BLaER1 (cell line): Measurements from ENCODE around the gene PSMC2.
"Not testable (repeated sequence)": the region's sequence is repeated elsewhere in the genome, so short reads cannot be mapped to it uniquely, and the experiment has no call there.

ENCODE experiments used
- H3K27ac ChIP-seq: shearing (Covaris generic); formaldehyde crosslinking; 2 replicates; pipeline ENCODE4 v1.8.1; 2022
- H3K27me3 ChIP-seq: shearing (Covaris generic); formaldehyde crosslinking; 2 replicates; pipeline ENCODE4 v1.8.1; 2022
- H3K36me3 ChIP-seq: shearing (Covaris generic); formaldehyde crosslinking; 2 replicates; pipeline ENCODE4 v1.8.1; 2022
- H3K4me1 ChIP-seq: shearing (Covaris generic); formaldehyde crosslinking; 2 replicates; pipeline ENCODE4 v1.8.1; 2022
- H3K4me2 ChIP-seq: shearing (Covaris generic); formaldehyde crosslinking; 2 replicates; pipeline ENCODE4 v1.8.1; 2022
- H3K4me3 ChIP-seq: shearing (Covaris generic); formaldehyde crosslinking; 2 replicates; pipeline ENCODE4 v1.8.1; 2022
- H3K9ac ChIP-seq: shearing (Covaris generic); formaldehyde crosslinking; 2 replicates; pipeline ENCODE4 v1.8.1; 2022
- H3K9me3 ChIP-seq: shearing (Covaris generic); formaldehyde crosslinking; 2 replicates; pipeline ENCODE4 v1.8.1; 2022
- H4K20me1 ChIP-seq: shearing (Covaris generic); formaldehyde crosslinking; 2 replicates; pipeline ENCODE4 v1.8.1; 2022
- Cebpa-rat ChIP-seq: shearing (Covaris generic); IDR thresholded peaks from 2 replicates; pipeline ENCODE4 v1.8.1; 2022

Gene PSMC2

GRCh38 chr7:103391976-103392375 lies 44.5 kb downstream of the PSMC2 start:
- H3K9ac ChIP-seq, result no peak overlapping the region
- H3K36me3 ChIP-seq, result no peaks in the 10 kb centered on the region
- no peak overlapping the region for H3K27ac ChIP-seq
- no peaks in the 10 kb centered on the region for H3K9me3 ChIP-seq
- no peaks in the 10 kb centered on the region for H3K4me1 ChIP-seq
- H3K27me3 ChIP-seq, result no peaks in the 10 kb centered on the region
- TF ChIP-seq Cebpa-rat, result no peak
- H3K4me3 ChIP-seq, result no peak overlapping the region
- no peaks in the 10 kb centered on the region for H4K20me1 ChIP-seq
- H3K4me2 ChIP-seq, result no peak overlapping the region

GRCh38 chr7:103394566-103394965 lies 47.1 kb downstream of the PSMC2 start:
- no peak overlapping the region for H3K4me2 ChIP-seq
- no peaks in the 10 kb centered on the region for H4K20me1 ChIP-seq
- no peak overlapping the region for H3K4me3 ChIP-seq
- no peak overlapping the region for H3K9ac ChIP-seq
- H3K27me3 ChIP-seq, result no peaks in the 10 kb centered on the region
- no peaks in the 10 kb centered on the region for H3K36me3 ChIP-seq
- no peak for TF ChIP-seq Cebpa-rat
- H3K27ac ChIP-seq, result no peak overlapping the region
- no peaks in the 10 kb centered on the region for H3K9me3 ChIP-seq
- no peaks in the 10 kb centered on the region for H3K4me1 ChIP-seq

GRCh38 chr7:103395071-103395470 lies 47.6 kb downstream of the PSMC2 start:
- Histone ChIP-seq H3K27me3 (no peaks in the 10 kb centered on the region), H3K9me3 (no peaks in the 10 kb centered on the region), H3K4me1 (no peaks in the 10 kb centered on the region), H4K20me1 (no peaks in the 10 kb centered on the region), H3K36me3 (no peaks in the 10 kb centered on the region), H3K27ac (no peak overlapping the region), H3K9ac (no peak overlapping the region), H3K4me3 (no peak overlapping the region), H3K4me2 (no peak overlapping the region)
- no peak for TF ChIP-seq Cebpa-rat

GRCh38 chr7:103396471-103396870 lies 49.0 kb downstream of the PSMC2 start:
- TF ChIP-seq Cebpa-rat, result no peak
- no peak overlapping the region for H3K4me3 ChIP-seq
- no peaks in the 10 kb centered on the region for H3K4me1 ChIP-seq
- H3K9ac ChIP-seq, result no peak overlapping the region
- no peaks in the 10 kb centered on the region for H4K20me1 ChIP-seq
- no peaks in the 10 kb centered on the region for H3K36me3 ChIP-seq
- no peaks in the 10 kb centered on the region for H3K27me3 ChIP-seq
- H3K4me2 ChIP-seq, result no peak overlapping the region
- no peak overlapping the region for H3K27ac ChIP-seq
- no peaks in the 10 kb centered on the region; the same call in 1 of the 2 replicates for H3K9me3 ChIP-seq

GRCh38 chr7:103398483-103399127 lies 51.2 kb downstream of the PSMC2 start:
- Histone ChIP-seq H3K4me1 (no peaks in the 10 kb centered on the region), H3K36me3 (no peaks in the 10 kb centered on the region), H3K27me3 (no peaks in the 10 kb centered on the region), H4K20me1 (no peaks in the 10 kb centered on the region), H3K4me3 (no peak overlapping the region), H3K9ac (no peak overlapping the region), H3K9me3 (no peaks in the 10 kb centered on the region; the same call in 1 of the 2 replicates), H3K27ac (no peak overlapping the region), H3K4me2 (no peak overlapping the region)
- no peak for TF ChIP-seq Cebpa-rat

GRCh38 chr7:103399687-103400086 lies 52.2 kb downstream of the PSMC2 start:
- not testable (repeated sequence) for H3K9ac ChIP-seq, H3K4me1 ChIP-seq, H4K20me1 ChIP-seq, H3K9me3 ChIP-seq, H3K27ac ChIP-seq, H3K36me3 ChIP-seq, H3K27me3 ChIP-seq, H3K4me3 ChIP-seq, H3K4me2 ChIP-seq

- not testable (repeated sequence) for H3K4me1 ChIP-seq, H3K9ac ChIP-seq, H3K4me2 ChIP-seq, H3K27me3 ChIP-seq, H3K36me3 ChIP-seq, H3K27ac ChIP-seq, H3K9me3 ChIP-seq, H3K4me3 ChIP-seq, H4K20me1 ChIP-seq
These were observed 58.6 kb downstream of the PSMC2 start for GRCh38 chr7:103405789-103406613.

- no peak for TF ChIP-seq Cebpa-rat
- H3K4me2 ChIP-seq, result no peak overlapping the region
- no peaks in the 10 kb centered on the region for H3K9me3 ChIP-seq
- H3K4me3 ChIP-seq, result no peak overlapping the region
- no peak overlapping the region for H3K27ac ChIP-seq
- no peaks in the 10 kb centered on the region for H3K36me3 ChIP-seq
- H3K27me3 ChIP-seq, result no peaks in the 10 kb centered on the region
- no peaks in the 10 kb centered on the region for H3K4me1 ChIP-seq
- H3K9ac ChIP-seq, result no peak overlapping the region
- H4K20me1 ChIP-seq, result no peaks in the 10 kb centered on the region
These were observed 64.7 kb downstream of the PSMC2 start for GRCh38 chr7:103412151-103412550.

- Histone ChIP-seq H3K4me2 (no peak overlapping the region), H3K9me3 (no peaks in the 10 kb centered on the region), H3K4me1 (no peaks in the 10 kb centered on the region), H3K27me3 (no peaks in the 10 kb centered on the region), H4K20me1 (no peaks in the 10 kb centered on the region), H3K27ac (no peak overlapping the region), H3K9ac (no peak overlapping the region), H3K4me3 (no peak overlapping the region), H3K36me3 (no peaks in the 10 kb centered on the region)
- no peak for TF ChIP-seq Cebpa-rat
These were observed 66.0 kb downstream of the PSMC2 start for GRCh38 chr7:103413407-103413806.

- no peaks in the 10 kb centered on the region for H3K4me1 ChIP-seq
- no peaks in the 10 kb centered on the region for H3K9me3 ChIP-seq
- H3K27me3 ChIP-seq, result no peaks in the 10 kb centered on the region
- no peaks in the 10 kb centered on the region for H4K20me1 ChIP-seq
- no peak overlapping the region for H3K4me2 ChIP-seq
- H3K27ac ChIP-seq, result no peak overlapping the region
- H3K4me3 ChIP-seq, result no peak overlapping the region
- H3K9ac ChIP-seq, result no peak overlapping the region
- no peak for TF ChIP-seq Cebpa-rat
- H3K36me3 ChIP-seq, result no peaks in the 10 kb centered on the region
These were observed 70.8 kb downstream of the PSMC2 start for GRCh38 chr7:103418241-103418640.
